HG03354 (cell line): Measurements from ENCODE around the gene PHACTR4.
A peak's percentile ranks its signal among the peaks of the same experiment; 100 is the strongest.
"Not testable (repeated sequence)": the region's sequence is repeated elsewhere in the genome, so short reads cannot be mapped to it uniquely, and the experiment has no call there.

Experiments
- ATAC-seq: cut with Tn5 transposase; IDR thresholded peaks from one replicate; pipeline ENCODE4 v1.9.1; 2021; ENCODE audit warnings: mild to moderate bottlenecking; ENCODE audit not compliant: unreplicated experiment, poor library complexity, severe bottlenecking

Gene PHACTR4

GRCh38 chr1:28368608-28369007, 932 bp upstream of the PHACTR4 start:
- not testable (repeated sequence) for ATAC-seq

GRCh38 chr1:28370239-28371009, 884 bp downstream of the PHACTR4 start:
- ATAC-seq, result peak; percentile 33

GRCh38 chr1:28371010-28371377, 1.5 kb downstream of the PHACTR4 start:
- ATAC-seq, result no peak

GRCh38 chr1:28373450-28373849, 3.9 kb downstream of the PHACTR4 start:
- ATAC-seq, result not testable (repeated sequence)

- ATAC-seq, result no peak
Observed at GRCh38 chr1:28374297-28374696, 4.8 kb downstream of the PHACTR4 start.

- not testable (repeated sequence) for ATAC-seq
Observed at GRCh38 chr1:28375598-28375997, 6.1 kb downstream of the PHACTR4 start.

GRCh38 chr1:28376195-28376594, 6.7 kb downstream of the PHACTR4 start:
- ATAC-seq, result not testable (repeated sequence)

GRCh38 chr1:28378906-28379305, 9.4 kb downstream of the PHACTR4 start:
- ATAC-seq, result no peak

GRCh38 chr1:28380394-28380793, 10.9 kb downstream of the PHACTR4 start:
- no peak for ATAC-seq

GRCh38 chr1:28383785-28384184, 14.2 kb downstream of the PHACTR4 start:
- not testable (repeated sequence) for ATAC-seq

- no peak for ATAC-seq
Observed at GRCh38 chr1:28392027-28392652, 22.6 kb downstream of the PHACTR4 start.

- no peak for ATAC-seq
Observed at GRCh38 chr1:28394136-28394535, 24.6 kb downstream of the PHACTR4 start.

GRCh38 chr1:28395181-28395580, 25.6 kb downstream of the PHACTR4 start:
- no peak for ATAC-seq

GRCh38 chr1:28401760-28402159, 32.2 kb downstream of the PHACTR4 start:
- no peak for ATAC-seq

- ATAC-seq, result no peak
Observed at GRCh38 chr1:28409090-28409489, 39.5 kb downstream of the PHACTR4 start.

GRCh38 chr1:28411656-28412055, 42.1 kb downstream of the PHACTR4 start:
- no peak for ATAC-seq

GRCh38 chr1:28412731-28413130, 43.2 kb downstream of the PHACTR4 start:
- ATAC-seq, result no peak

GRCh38 chr1:28416509-28417194, 47.1 kb downstream of the PHACTR4 start:
- ATAC-seq, result no peak

GRCh38 chr1:28417441-28417922, 47.9 kb downstream of the PHACTR4 start:
- peak; percentile 64 for ATAC-seq

- no peak for ATAC-seq
Observed at GRCh38 chr1:28417926-28418637, 48.5 kb downstream of the PHACTR4 start.
